ENCODE results near the gene SGPL1. TPM values are rescaled to one million over a fixed set of nuclear protein-coding genes. Genes with fewer than 3 reads are reported as not detected.

Gene SGPL1
- total RNA-seq, 1 experiment from 2014 or later, result 41.4 TPM

- no peak overlapping the region for H3K4me3 ChIP-seq
- no peak for DNase-seq
Observed at GRCh38 chr10:70886921-70887665, 71.3 kb downstream of the SGPL1 start.

GRCh38 chr10:70887804-70888800 is 72.4 kb downstream of the SGPL1 start, which contains the start of gene PCBD1:
Gene PCBD1, minus strand, starts transcription at chr10:70888565. Its CDS starts 32 bp downstream, at chr10:70888533.
- Histone ChIP-seq H3K4me3 (peak within 1 kb of the TSS; percentile 65), H3K36me3 (no peaks in the 10 kb centered on the region), H3K9me3 (replicated peaks) (no peaks in the 10 kb centered on the region), H3K27me3 (no peaks in the 10 kb centered on the region), H3K27ac (peak within 1 kb of the TSS; percentile 64), H3K4me1 (peaks cover 19% of the 10 kb centered on the region)
- peak; percentile 39 to 54 for DNase-seq

More at GRCh38 chr10:70886921-70887665, 71.3 kb downstream of the SGPL1 start:
- H3K9me3 ChIP-seq (replicated peaks), result no peaks in the 10 kb centered on the region
- no peak overlapping the region for H3K27ac ChIP-seq
- no peaks in the 10 kb centered on the region for H3K36me3 ChIP-seq
- no peaks in the 10 kb centered on the region for H3K27me3 ChIP-seq
- peaks cover 19% of the 10 kb centered on the region for H3K4me1 ChIP-seq

- Histone ChIP-seq H3K27me3 (no peaks in the 10 kb centered on the region), H3K9me3 (replicated peaks) (no peaks in the 10 kb centered on the region), H3K36me3 (no peaks in the 10 kb centered on the region), H3K4me1 (peaks cover 19% of the 10 kb centered on the region), H3K27ac (no peak overlapping the region), H3K4me3 (no peak overlapping the region)
- no peak for DNase-seq
Observed at GRCh38 chr10:70889291-70889690, 73.5 kb downstream of the SGPL1 start.

GRCh38 chr10:70890917-70891431 is 75.2 kb downstream of the SGPL1 start:
- H3K4me1 ChIP-seq, result peaks cover 19% of the 10 kb centered on the region
- H3K27me3 ChIP-seq, result no peaks in the 10 kb centered on the region
- H3K36me3 ChIP-seq, result no peaks in the 10 kb centered on the region
- H3K27ac ChIP-seq, result peak overlapping the region; percentile 40
- peak; percentile 54 to 67 for DNase-seq
- no peak overlapping the region for H3K4me3 ChIP-seq
- H3K9me3 ChIP-seq (replicated peaks), result no peaks in the 10 kb centered on the region

GRCh38 chr10:70891627-70892026 is 75.9 kb downstream of the SGPL1 start:
- H3K27me3 ChIP-seq, result no peaks in the 10 kb centered on the region
- peak overlapping the region; percentile 40 for H3K27ac ChIP-seq
- no peaks in the 10 kb centered on the region for H3K9me3 ChIP-seq (replicated peaks)
- peaks cover 19% of the 10 kb centered on the region for H3K4me1 ChIP-seq
- no peaks in the 10 kb centered on the region for H3K36me3 ChIP-seq
- H3K4me3 ChIP-seq, result no peak overlapping the region
- DNase-seq, result peak in 1 of 2 experiments; percentile 13

GRCh38 chr10:70892631-70893030 is 76.9 kb downstream of the SGPL1 start:
- H3K4me3 ChIP-seq, result no peak overlapping the region
- H3K27ac ChIP-seq, result no peak overlapping the region
- H3K27me3 ChIP-seq, result no peaks in the 10 kb centered on the region
- no peaks in the 10 kb centered on the region for H3K9me3 ChIP-seq (replicated peaks)
- no peaks in the 10 kb centered on the region for H3K36me3 ChIP-seq
- peaks cover 19% of the 10 kb centered on the region for H3K4me1 ChIP-seq
- DNase-seq, result no peak

- Histone ChIP-seq H3K27me3 (no peaks in the 10 kb centered on the region), H3K4me3 (no peak overlapping the region), H3K27ac (no peak overlapping the region), H3K4me1 (peaks cover 19% of the 10 kb centered on the region), H3K9me3 (replicated peaks) (no peaks in the 10 kb centered on the region), H3K36me3 (no peaks in the 10 kb centered on the region)
- DNase-seq, result no peak
Observed at GRCh38 chr10:70893227-70894006, 77.7 kb downstream of the SGPL1 start.

GRCh38 chr10:70894416-70894815 is 78.7 kb downstream of the SGPL1 start:
- Histone ChIP-seq H3K27me3 (no peaks in the 10 kb centered on the region), H3K4me1 (peaks cover 17% of the 10 kb centered on the region), H3K27ac (no peak overlapping the region), H3K36me3 (no peaks in the 10 kb centered on the region), H3K4me3 (no peak overlapping the region), H3K9me3 (replicated peaks) (no peaks in the 10 kb centered on the region)
- DNase-seq, result no peak

GRCh38 chr10:70896551-70896950 is 80.8 kb downstream of the SGPL1 start:
- Histone ChIP-seq H3K27me3 (no peaks in the 10 kb centered on the region), H3K27ac (no peak overlapping the region), H3K4me1 (peaks cover 5% of the 10 kb centered on the region), H3K36me3 (no peaks in the 10 kb centered on the region), H3K4me3 (no peak overlapping the region), H3K9me3 (replicated peaks) (no peaks in the 10 kb centered on the region)
- DNase-seq, result no peak

GRCh38 chr10:70898687-70899086 is 82.9 kb downstream of the SGPL1 start:
- Histone ChIP-seq H3K4me3 (no peak overlapping the region), H3K9me3 (replicated peaks) (no peaks in the 10 kb centered on the region), H3K27me3 (no peaks in the 10 kb centered on the region), H3K36me3 (no peaks in the 10 kb centered on the region), H3K4me1 (no peaks in the 10 kb centered on the region), H3K27ac (no peak overlapping the region)
- DNase-seq, result no peak

- no peak overlapping the region for H3K4me3 ChIP-seq
- no peaks in the 10 kb centered on the region for H3K9me3 ChIP-seq (replicated peaks)
- no peaks in the 10 kb centered on the region for H3K4me1 ChIP-seq
- H3K27ac ChIP-seq, result no peak overlapping the region
- DNase-seq, result no peak
- no peaks in the 10 kb centered on the region for H3K36me3 ChIP-seq
- no peaks in the 10 kb centered on the region for H3K27me3 ChIP-seq
Observed at GRCh38 chr10:70899096-70899495, 83.3 kb downstream of the SGPL1 start.

GRCh38 chr10:70901276-70901878 is 85.6 kb downstream of the SGPL1 start:
- Histone ChIP-seq H3K9me3 (replicated peaks) (no peaks in the 10 kb centered on the region), H3K36me3 (no peaks in the 10 kb centered on the region), H3K27me3 (peaks cover 4% of the 10 kb centered on the region; the same call in 1 of the 2 replicates), H3K27ac (no peak overlapping the region), H3K4me3 (no peak overlapping the region), H3K4me1 (no peaks in the 10 kb centered on the region)
- DNase-seq, result no peak

- Histone ChIP-seq H3K27ac (no peak overlapping the region), H3K27me3 (peaks cover 4% of the 10 kb centered on the region; the same call in 1 of the 2 replicates), H3K9me3 (replicated peaks) (no peaks in the 10 kb centered on the region)
Observed at GRCh38 chr10:70902661-70903261, 87.0 kb downstream of the SGPL1 start.

More at GRCh38 chr10:70902661-70903261, 87.0 kb downstream of the SGPL1 start:
- H3K4me1 ChIP-seq, result no peaks in the 10 kb centered on the region
- no peaks in the 10 kb centered on the region for H3K36me3 ChIP-seq
- no peak overlapping the region for H3K4me3 ChIP-seq
- DNase-seq, result no peak
